Left colon (tissue), 2 donors: Measurements from ENCODE around the gene PAWR. TPM values are rescaled to one million over a fixed set of nuclear protein-coding genes. Genes with fewer than 3 reads are reported as not detected.
A peak's percentile ranks its signal among the peaks of the same experiment; 100 is the strongest.
"Not testable (repeated sequence)": the region's sequence is repeated elsewhere in the genome, so short reads cannot be mapped to it uniquely, and the experiment has no call there.

Experiments
- ATAC-seq: fragments of 200-7000 bp; cut with Tn5 transposase; one replicate; pipeline ENCODE4 v1.9.1; 2020; ENCODE audit warnings: mild to moderate bottlenecking, moderate library complexity
- DNase-seq, 2 donors: peaks; one replicate each; pipeline ENCODE4 v3.0.0-alpha.2; 2020
- intact Hi-C, 2 donors: fragments of 100-400 bp; cut with DNase I in 1 of 2; cut with micrococcal nuclease in 1 of 2; formaldehyde crosslinking; loops; one replicate each; pipeline versions ENCODE4 v1.11.2 to v1.14.0; 2022; cut with DNase I, micrococcal nuclease
- total RNA-seq, 2 donors: library from RNA; stranded (reverse); fragmentation: NEBNext Ultra II Directional; extraction: Animal tissue kit (Norgen Biotek cat#: 25700); gene quantifications; one replicate each; pipeline ENCODE4 v1.2.1, GENCODE V29; 2021
- donor health status: DM: no; HTN: no; CAD: no.
- donor health status: DM: yes; HTN: yes; CAD: no.

PAWR gene
- total RNA-seq, 2 donors from 2014 or later = 146 to 151 TPM

DNA sequence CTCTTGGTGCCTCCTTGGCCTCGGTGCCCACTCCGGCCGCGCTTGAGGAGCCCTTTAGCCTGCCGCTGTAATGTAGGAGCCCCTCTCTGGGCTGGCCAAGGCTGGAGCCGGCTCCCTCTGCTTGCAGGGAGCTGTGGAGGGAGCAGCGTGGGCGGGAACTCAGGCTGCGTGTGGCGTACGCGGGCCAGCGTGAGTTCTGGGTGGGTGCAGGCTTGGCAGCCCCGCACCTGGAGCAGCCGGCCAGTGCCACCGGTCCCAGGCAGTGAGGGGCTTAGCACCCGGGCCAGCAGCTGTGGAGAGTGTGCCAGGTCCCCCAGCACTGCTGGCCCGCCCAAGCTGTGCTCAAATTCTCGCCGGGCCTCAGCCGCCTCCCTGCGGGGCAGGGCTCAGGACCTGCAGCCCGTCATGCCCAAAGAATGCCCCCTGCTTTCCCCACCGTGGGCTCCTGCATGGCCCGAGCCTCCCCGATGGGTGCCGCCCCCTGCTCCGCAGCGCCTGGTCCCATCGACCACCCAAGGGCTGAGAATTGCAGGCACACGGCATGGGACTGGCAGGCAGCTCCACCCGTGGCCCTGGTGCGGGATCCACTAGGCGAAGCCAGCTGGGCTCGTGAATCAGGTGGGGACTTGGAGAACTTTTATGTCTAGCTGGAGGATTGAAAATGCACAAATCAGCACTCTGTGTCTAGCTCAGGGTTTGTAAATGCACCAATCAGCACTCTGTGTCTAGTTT is 129.2 kb downstream of the PAWR start:
- ATAC-seq (no peak), DNase-seq (no peak)
- intact Hi-C loops = no loop called here

DNA sequence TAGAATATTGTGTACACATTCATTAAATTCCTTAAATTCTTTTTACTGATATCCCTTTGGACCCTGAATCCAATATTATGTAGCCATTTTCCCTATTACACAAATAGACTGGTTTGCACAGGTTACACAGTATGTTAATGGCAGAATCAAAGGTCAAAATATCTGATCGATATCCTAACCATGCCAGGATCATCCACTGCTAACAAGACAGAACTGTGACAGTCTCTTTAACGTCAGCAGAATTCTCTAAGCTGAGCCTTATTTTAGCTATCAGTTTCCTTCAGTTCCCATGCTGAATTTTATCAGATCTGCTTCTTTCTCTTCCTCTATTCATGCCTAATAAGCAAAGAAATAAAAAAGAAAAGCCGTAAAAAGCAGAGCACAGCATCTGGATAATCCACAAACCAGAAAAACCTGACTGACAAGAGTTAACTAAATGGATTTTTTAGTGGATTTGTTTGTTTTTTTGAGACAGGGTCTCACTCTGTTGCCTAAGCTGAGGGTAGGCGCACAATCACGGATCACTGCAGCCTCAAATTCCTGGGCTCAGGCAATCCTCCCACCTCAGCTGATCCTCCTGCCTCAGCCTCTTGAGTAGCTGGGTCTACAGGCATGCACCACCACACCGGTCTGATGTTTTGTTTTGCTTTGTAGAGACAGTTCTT is 130.4 kb downstream of the PAWR start:
- intact Hi-C loops = no loop called here
- DNase-seq (no peak), ATAC-seq (no peak)

GRCh38 chr12:79559591-79559990 is 131.2 kb downstream of the PAWR start:
- intact Hi-C loops = loop anchor here in 1 of 2 donors (10.0 kb wide), 1 partner anchor 705 kb away; no protein-coding TSS in a partner anchor
- DNase-seq (no peak), ATAC-seq (no peak)

GRCh38 chr12:79558924-79559469 is 131.8 kb downstream of the PAWR start:
- ATAC-seq = peak; percentile 53
- intact Hi-C loops = loop anchor here in 1 of 2 donors (10.0 kb wide), 1 partner anchor 706 kb away; no protein-coding TSS in a partner anchor
- no peak for DNase-seq

GRCh38 chr12:79557690-79558315 is 133.0 kb downstream of the PAWR start:
- ATAC-seq (no peak), DNase-seq (no peak)
- intact Hi-C loops = loop anchor here in 1 of 2 donors (10.0 kb wide), 1 partner anchor 707 kb away; no protein-coding TSS in a partner anchor

DNA sequence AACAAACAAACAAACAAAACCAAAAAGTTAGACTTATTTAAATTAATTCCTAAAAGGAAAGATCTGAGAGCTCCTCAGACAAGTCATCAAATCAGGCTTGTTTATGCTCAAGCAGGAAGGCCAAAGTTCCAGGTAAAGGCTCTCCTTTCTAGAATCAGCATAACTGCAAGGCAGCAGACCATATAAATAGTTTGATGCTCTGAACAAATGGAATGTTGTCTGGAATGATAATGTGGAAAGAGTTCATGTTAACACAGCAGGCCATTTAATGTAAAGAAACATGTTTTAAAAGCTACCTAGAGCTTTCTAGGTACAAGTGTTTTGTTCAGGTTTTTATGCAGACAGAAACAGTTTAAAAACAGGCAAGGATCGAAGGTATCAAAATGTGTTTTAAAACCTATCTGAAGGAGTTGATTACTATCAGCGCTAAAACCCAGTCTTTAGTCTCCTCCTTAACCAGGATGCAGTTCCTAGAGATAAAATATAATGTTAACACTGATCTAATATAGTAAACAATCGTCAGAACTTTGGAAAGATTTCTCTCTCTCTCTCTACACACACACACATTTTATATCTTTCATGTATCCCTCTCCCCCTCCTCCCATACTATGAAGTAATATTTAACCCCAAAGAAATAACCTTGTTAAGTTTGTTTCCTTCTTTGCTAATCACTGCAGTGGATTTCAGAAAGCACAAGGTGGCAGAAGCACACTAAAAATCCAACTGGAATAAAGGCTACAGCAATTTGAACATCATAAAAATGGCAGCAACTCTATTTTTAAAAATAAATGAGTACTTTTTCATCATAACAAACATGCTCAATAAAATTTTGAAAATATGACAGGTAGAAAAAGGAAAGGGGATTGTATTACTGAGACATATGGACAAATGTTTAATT is 135.5 kb downstream of the PAWR start:
- intact Hi-C loops = loop anchor here in 1 of 2 donors (10.0 kb wide), 1 partner anchor 710 kb away; no protein-coding TSS in a partner anchor
- ATAC-seq (peak; percentile 80), DNase-seq (no peak)

- no peak for ATAC-seq
- intact Hi-C loops = loop anchor here in 1 of 2 donors (10.0 kb wide), 1 partner anchor 711 kb away; no protein-coding TSS in a partner anchor
- DNase-seq = no peak
These were observed 136.7 kb downstream of the PAWR start for GRCh38 chr12:79553863-79554574.

GRCh38 chr12:79552192-79552591 is 138.6 kb downstream of the PAWR start:
- ATAC-seq (no peak), DNase-seq (no peak)
- intact Hi-C loops = loop anchor here in 1 of 2 donors (10.0 kb wide), 1 partner anchor 713 kb away; no protein-coding TSS in a partner anchor

- intact Hi-C loops = loop anchor here in 1 of 2 donors (5.0 to 10.0 kb wide), 2 partner anchors 188 to 715 kb away; no protein-coding TSS in a partner anchor
- ATAC-seq = no peak
- DNase-seq = no peak
These were observed 141.1 kb downstream of the PAWR start for GRCh38 chr12:79549531-79550271.

DNA sequence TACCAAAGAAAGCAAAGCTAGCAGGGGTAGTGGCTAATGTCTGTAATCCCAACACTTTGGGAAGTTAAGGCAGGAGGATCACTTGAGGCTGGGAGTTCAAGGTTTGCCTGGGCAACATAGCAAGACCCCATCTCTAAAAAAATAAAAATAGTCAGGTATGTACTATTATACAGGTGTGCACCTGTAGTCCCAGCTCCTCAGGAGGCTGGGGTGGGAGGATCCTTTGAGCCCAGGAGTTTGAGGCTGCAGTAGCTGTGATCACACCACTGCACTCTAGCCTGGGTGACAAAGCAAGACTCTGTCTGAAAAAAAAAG is 142.2 kb downstream of the PAWR start:
- ATAC-seq (no peak), DNase-seq (no peak)
- intact Hi-C loops = loop anchor here in 1 of 2 donors (5.0 kb wide), 1 partner anchor 189 kb away; no protein-coding TSS in a partner anchor

DNA sequence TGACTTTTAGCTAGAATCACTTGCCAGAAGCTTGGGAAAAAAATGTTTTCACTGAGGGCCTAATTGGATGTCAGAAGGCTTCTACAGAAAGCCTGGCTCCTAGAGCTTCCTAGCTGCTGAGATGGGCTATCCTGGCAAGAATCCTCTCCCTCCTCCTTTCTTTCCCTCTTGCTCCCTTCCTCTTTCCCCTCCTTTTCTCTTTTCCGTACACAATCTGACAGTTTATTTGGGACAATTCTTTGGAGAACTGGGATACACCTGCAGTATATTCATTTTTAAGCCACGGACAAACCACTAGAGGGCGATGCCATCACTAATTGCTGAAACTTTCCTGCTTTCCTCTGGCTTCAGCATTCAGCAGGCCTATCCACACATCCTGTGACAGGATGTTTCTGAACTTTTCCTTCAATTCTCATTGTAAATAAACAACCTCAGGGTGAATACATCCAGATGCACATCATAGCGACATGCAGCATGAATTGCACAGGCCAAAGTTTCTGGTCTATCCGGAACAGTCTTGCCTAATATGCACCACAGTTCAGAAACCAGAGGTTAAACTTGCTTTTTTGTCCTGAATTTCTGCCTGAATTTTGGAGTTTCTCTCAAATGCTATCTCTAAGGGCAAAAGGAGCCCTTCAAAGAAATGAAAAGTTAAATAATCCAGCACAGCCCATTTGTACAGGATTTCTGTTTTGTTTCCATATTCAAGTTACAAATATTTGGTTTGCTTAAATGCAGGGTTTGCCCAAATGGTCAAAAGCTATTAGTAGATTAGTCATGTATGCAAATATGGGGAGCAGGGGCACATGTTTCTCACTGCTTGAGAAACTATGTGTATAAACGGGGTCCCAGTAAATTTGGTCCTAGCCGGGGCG is 142.8 kb downstream of the PAWR start:
- DNase-seq = peak in 1 of 2 donors; percentile 57
- ATAC-seq = peak; percentile 80
- intact Hi-C loops = loop anchor here in 1 of 2 donors (5.0 kb wide), 1 partner anchor 189 kb away; no protein-coding TSS in a partner anchor

GRCh38 chr12:79547044-79547734 is 143.6 kb downstream of the PAWR start:
- intact Hi-C loops = loop anchor here in 1 of 2 donors (5.0 kb wide), 1 partner anchor 190 kb away; no protein-coding TSS in a partner anchor
- DNase-seq (no peak), ATAC-seq (peak; percentile 93)

- ATAC-seq (no peak), DNase-seq (no peak)
- intact Hi-C loops = loop anchor here in 1 of 2 donors (5.0 kb wide), 1 partner anchor 191 kb away; no protein-coding TSS in a partner anchor
These were observed 144.2 kb downstream of the PAWR start for GRCh38 chr12:79546466-79547043.

DNA sequence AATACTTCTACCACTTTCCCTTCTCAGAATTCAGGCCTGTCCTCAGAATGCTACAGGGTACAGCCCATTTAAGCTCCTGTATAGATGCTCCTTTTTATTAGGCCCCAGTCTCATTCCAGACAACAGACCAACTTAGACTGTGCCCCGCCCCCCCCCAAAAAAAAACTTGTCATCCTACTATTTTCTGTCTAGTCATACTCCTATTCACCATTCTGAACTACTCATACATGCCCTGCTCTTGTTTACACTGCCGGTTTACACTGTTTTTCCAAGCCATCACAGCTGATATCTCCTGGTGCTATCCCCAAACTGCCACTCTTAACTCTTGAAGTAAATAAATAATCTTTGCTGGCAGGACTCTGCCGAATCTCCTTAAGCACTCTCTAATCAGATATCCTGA is 146.3 kb downstream of the PAWR start:
- intact Hi-C loops, ATAC-seq, DNase-seq: not testable (repeated sequence)

GRCh38 chr12:79537675-79538074 is 153.1 kb downstream of the PAWR start:
- ATAC-seq = no peak
- intact Hi-C loops = no loop called here
- no peak for DNase-seq
